Skeletal muscle tissue (tissue), 4 donors: Measurements from ENCODE around the gene GOLIM4. TPM values are rescaled to one million over a fixed set of nuclear protein-coding genes. Genes with fewer than 3 reads are reported as not detected.
"Not testable (repeated sequence)": the region's sequence is repeated elsewhere in the genome, so short reads cannot be mapped to it uniquely, and the experiment has no call there.

ENCODE experiments used
- H3K27ac ChIP-seq: one replicate; pipeline ENCODE4 v1.7.0; 2013; ENCODE audit warnings: mild to moderate bottlenecking, low read depth, low read length, inconsistent platforms
- H3K27me3 ChIP-seq, 3 donors: one replicate each; pipeline ENCODE4 v1.7.0; 2013; ENCODE audit warnings: low read length in 3 of 3; ENCODE audit not compliant: control insufficient read depth in 3 of 3, insufficient read depth in 3 of 3
- H3K36me3 ChIP-seq, 3 donors: one replicate each; pipeline ENCODE4 v1.7.0; 2013; ENCODE audit warnings: low read length in 3 of 3; ENCODE audit not compliant: control insufficient read depth in 3 of 3, insufficient read depth in 3 of 3
- H3K4me1 ChIP-seq, 3 donors: one replicate each; pipeline ENCODE4 v1.7.0; 2013; ENCODE audit warnings: low read length in 3 of 3, mild to moderate bottlenecking in 3 of 3; ENCODE audit not compliant: control insufficient read depth in 3 of 3, insufficient read depth in 3 of 3
- H3K4me3 ChIP-seq, 3 donors: one replicate each; pipeline ENCODE4 v1.7.0; 2013; ENCODE audit warnings: low read length in 3 of 3
- H3K9ac ChIP-seq, 3 donors: one replicate each; pipeline ENCODE4 v1.7.0; 2013; ENCODE audit warnings: low read length in 3 of 3, mild to moderate bottlenecking in 3 of 3, moderate library complexity in 2 of 3, low read depth in 1 of 3
- H3K9me3 ChIP-seq, 3 donors: one replicate each; pipeline ENCODE4 v1.7.0; 2013; ENCODE audit warnings: low read length in 3 of 3; ENCODE audit not compliant: control insufficient read depth in 3 of 3
- total RNA-seq: library from RNA; depleted of rRNA; stranded (reverse); fragments of >200 nt; gene quantifications from one replicate; pipeline ENCODE4 v1.2.3, GENCODE V29; 2014
- donor health status: Osteomylitis.

The GOLIM4 gene
- total RNA-seq, 1 donor from 2014 or later: 23.5 TPM

GRCh38 chr3:168063122-168063521 is 32.6 kb downstream of the GOLIM4 start:
- Histone ChIP-seq H3K27me3 (no peaks in the 10 kb centered on the region), H3K36me3 (no peaks in the 10 kb centered on the region), H3K9me3 (no peaks in the 10 kb centered on the region), H3K27ac (no peak overlapping the region), H3K4me1 (peaks cover 0 to 6% (median 4%) of the 10 kb centered on the region in 3 donors), H3K4me3 (no peak overlapping the region), H3K9ac (no peak overlapping the region)

- Histone ChIP-seq H3K27ac (no peak overlapping the region), H3K4me3 (no peak overlapping the region), H3K36me3 (no peaks in the 10 kb centered on the region), H3K9ac (no peak overlapping the region), H3K9me3 (no peaks in the 10 kb centered on the region), H3K4me1 (peaks cover 0 to 6% (median 4%) of the 10 kb centered on the region in 3 donors), H3K27me3 (no peaks in the 10 kb centered on the region)
Measured at GRCh38 chr3:168062679-168063078, 33.0 kb downstream of the GOLIM4 start.

- Histone ChIP-seq H3K9me3 (no peaks in the 10 kb centered on the region), H3K36me3 (no peaks in the 10 kb centered on the region), H3K27me3 (no peaks in the 10 kb centered on the region), H3K4me3 (no peak overlapping the region), H3K9ac (no peak overlapping the region), H3K4me1 (peaks cover 0 to 6% (median 4%) of the 10 kb centered on the region in 3 donors), H3K27ac (no peak overlapping the region)
Measured at GRCh38 chr3:168061332-168061996, 34.3 kb downstream of the GOLIM4 start.

GRCh38 chr3:168060317-168060716 is 35.4 kb downstream of the GOLIM4 start:
- Histone ChIP-seq H3K36me3 (no peaks in the 10 kb centered on the region), H3K9ac (no peak overlapping the region), H3K27ac (no peak overlapping the region), H3K27me3 (no peaks in the 10 kb centered on the region), H3K4me3 (no peak overlapping the region), H3K9me3 (no peaks in the 10 kb centered on the region), H3K4me1 (peaks cover 0 to 6% (median 4%) of the 10 kb centered on the region in 3 donors)

- Histone ChIP-seq H3K27me3 (no peaks in the 10 kb centered on the region), H3K4me3 (no peak overlapping the region), H3K4me1 (peaks cover 0 to 6% (median 4%) of the 10 kb centered on the region in 3 donors), H3K9me3 (no peaks in the 10 kb centered on the region), H3K9ac (no peak overlapping the region), H3K36me3 (no peaks in the 10 kb centered on the region), H3K27ac (no peak overlapping the region)
Measured at GRCh38 chr3:168058481-168058880, 37.2 kb downstream of the GOLIM4 start.

- H3K4me1 ChIP-seq: peaks cover 3 to 15% (median 4%) of the 10 kb centered on the region in 3 donors
- H3K36me3 ChIP-seq, H3K4me3 ChIP-seq, H3K27me3 ChIP-seq, H3K9ac ChIP-seq, H3K27ac ChIP-seq, H3K9me3 ChIP-seq: not testable (repeated sequence)
Measured at GRCh38 chr3:168056398-168057230, 39.1 kb downstream of the GOLIM4 start.

- Histone ChIP-seq H3K9ac (no peak overlapping the region), H3K36me3 (no peaks in the 10 kb centered on the region), H3K4me3 (no peak overlapping the region), H3K27ac (no peak overlapping the region), H3K4me1 (peaks cover 13 to 19% (median 13%) of the 10 kb centered on the region in 3 donors), H3K9me3 (no peaks in the 10 kb centered on the region), H3K27me3 (no peaks in the 10 kb centered on the region)
Measured at GRCh38 chr3:168054447-168054846, 41.3 kb downstream of the GOLIM4 start.

GRCh38 chr3:168053115-168053514 is 42.6 kb downstream of the GOLIM4 start:
- Histone ChIP-seq H3K27me3 (no peaks in the 10 kb centered on the region), H3K36me3 (no peaks in the 10 kb centered on the region), H3K4me1 (peaks cover 20 to 22% (median 22%) of the 10 kb centered on the region in 3 donors), H3K9me3 (no peaks in the 10 kb centered on the region), H3K27ac (peak overlapping the region; percentile 94), H3K4me3 (no peak overlapping the region), H3K9ac (no peak overlapping the region)

GRCh38 chr3:168052515-168052914 is 43.2 kb downstream of the GOLIM4 start:
- peak overlapping the region; percentile 94 for H3K27ac ChIP-seq
- no peaks in the 10 kb centered on the region for H3K9me3 ChIP-seq
- peaks cover 20 to 22% (median 22%) of the 10 kb centered on the region in 3 donors for H3K4me1 ChIP-seq
- H3K36me3 ChIP-seq: no peaks in the 10 kb centered on the region
- H3K4me3 ChIP-seq: peak overlapping the region in 2 of 3 donors; percentile 65 to 74
- H3K27me3 ChIP-seq: no peaks in the 10 kb centered on the region
- H3K9ac ChIP-seq: peak overlapping the region; percentile 59 to 84 (median 81)
